Activated naive CD4-positive, alpha-beta T cell treated with anti-CD3 and anti-CD28 coated beads, Interleukin-2, amount 10 ng/mL, durations not matched to agents 7 days and 5 days (primary cell): ENCODE results near the gene DOP1B.

Source experiments
- CTCF ChIA-PET: fragments of 350-600 bp; sonication (Branson Sonifier 250); formaldehyde crosslinking; loops from one replicate; lab custom pipeline; 2021; ENCODE audit warnings: antibody characterized with exemption; lab: Charles Lee
- DNase-seq: peaks from one replicate; pipeline ENCODE4 v3.0.0-alpha.2; 2020
- H3K27ac Mint-ChIP-seq: one replicate; pipeline ENCODE4 v1.8.0; 2021; ENCODE audit warnings: mild to moderate bottlenecking, moderate library complexity, mixed read lengths
- H3K27me3 Mint-ChIP-seq: one replicate; pipeline ENCODE4 v1.8.0; 2021; ENCODE audit warnings: mild to moderate bottlenecking, mixed read lengths
- H3K36me3 Mint-ChIP-seq: one replicate; pipeline ENCODE4 v1.8.0; 2021; ENCODE audit warnings: mixed read lengths
- H3K4me1 Mint-ChIP-seq: one replicate; pipeline ENCODE4 v1.8.0; 2021; ENCODE audit warnings: mixed read lengths
- H3K4me3 Mint-ChIP-seq: one replicate; pipeline ENCODE4 v1.8.0; 2021; ENCODE audit warnings: mild to moderate bottlenecking, moderate library complexity, mixed read lengths
- H3K9me3 Mint-ChIP-seq: one replicate; pipeline ENCODE4 v1.8.0; 2021; ENCODE audit warnings: mixed read lengths

Gene DOP1B

GRCh38 chr21:36169470-36170128 is 13.0 kb downstream of the DOP1B start:
- Mint-ChIP-seq H3K27ac (no peak overlapping the region), H3K4me3 (no peak overlapping the region), H3K27me3 (no peaks in the 10 kb centered on the region), H3K36me3 (peaks cover 32% of the 10 kb centered on the region), H3K4me1 (peaks cover 18% of the 10 kb centered on the region), H3K9me3 (no peaks in the 10 kb centered on the region)
- CTCF ChIA-PET, result interaction anchor here (1.1 kb wide), 1 partner anchor 16 kb away, joined by 3 read pairs; no protein-coding TSS in a partner anchor
- DNase-seq, result peak; percentile 29

GRCh38 chr21:36170823-36171222 is 14.2 kb downstream of the DOP1B start:
- no peak overlapping the region for H3K4me3 Mint-ChIP-seq
- CTCF ChIA-PET, result interaction anchor here (0.8 kb wide), 1 partner anchor 29 kb away, joined by 3 read pairs; no protein-coding TSS in a partner anchor
- peaks cover 30% of the 10 kb centered on the region for H3K4me1 Mint-ChIP-seq
- H3K9me3 Mint-ChIP-seq, result no peaks in the 10 kb centered on the region
- no peak overlapping the region for H3K27ac Mint-ChIP-seq
- peaks cover 31% of the 10 kb centered on the region for H3K36me3 Mint-ChIP-seq
- no peak for DNase-seq
- H3K27me3 Mint-ChIP-seq, result no peaks in the 10 kb centered on the region

GRCh38 chr21:36171336-36171735 is 14.7 kb downstream of the DOP1B start:
- Mint-ChIP-seq H3K4me1 (peaks cover 35% of the 10 kb centered on the region), H3K9me3 (no peaks in the 10 kb centered on the region), H3K36me3 (peaks cover 34% of the 10 kb centered on the region), H3K27ac (no peak overlapping the region), H3K4me3 (no peak overlapping the region), H3K27me3 (no peaks in the 10 kb centered on the region)
- CTCF ChIA-PET, result no interaction called here
- DNase-seq, result no peak

DNA sequence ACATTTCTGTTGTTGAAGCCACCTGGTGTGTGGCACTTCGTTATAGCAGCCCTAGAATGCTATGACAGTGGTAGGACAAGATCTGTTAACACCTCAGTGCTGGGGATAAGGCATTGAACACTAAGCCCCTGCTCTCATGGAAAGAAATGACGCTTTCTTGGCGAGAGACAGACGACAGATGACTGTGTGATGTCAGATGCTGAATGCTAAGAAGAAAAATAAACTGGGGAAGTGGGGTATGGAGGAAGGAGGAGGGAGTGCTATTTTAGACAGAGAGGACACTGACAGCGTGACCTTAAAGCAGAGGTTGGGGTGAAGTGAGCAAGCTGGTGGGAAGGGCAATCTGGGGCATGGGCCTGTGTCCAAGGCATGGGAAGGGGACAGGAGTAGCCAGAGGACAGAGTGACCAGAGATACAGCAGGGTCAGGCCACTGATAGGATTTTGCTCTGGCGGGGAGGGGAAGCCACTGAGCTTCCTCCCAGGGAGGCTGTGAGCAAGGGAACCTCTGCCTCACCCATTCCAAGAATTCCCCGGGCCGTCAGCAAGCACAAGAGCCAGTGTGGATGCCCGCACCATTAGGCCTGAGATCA is 15.2 kb downstream of the DOP1B start:
- Mint-ChIP-seq H3K4me3 (no peak overlapping the region), H3K27me3 (no peaks in the 10 kb centered on the region), H3K4me1 (peaks cover 35% of the 10 kb centered on the region), H3K36me3 (peaks cover 34% of the 10 kb centered on the region), H3K9me3 (no peaks in the 10 kb centered on the region), H3K27ac (peak overlapping the region; percentile 50)
- CTCF ChIA-PET, result no interaction called here
- no peak for DNase-seq

DNA sequence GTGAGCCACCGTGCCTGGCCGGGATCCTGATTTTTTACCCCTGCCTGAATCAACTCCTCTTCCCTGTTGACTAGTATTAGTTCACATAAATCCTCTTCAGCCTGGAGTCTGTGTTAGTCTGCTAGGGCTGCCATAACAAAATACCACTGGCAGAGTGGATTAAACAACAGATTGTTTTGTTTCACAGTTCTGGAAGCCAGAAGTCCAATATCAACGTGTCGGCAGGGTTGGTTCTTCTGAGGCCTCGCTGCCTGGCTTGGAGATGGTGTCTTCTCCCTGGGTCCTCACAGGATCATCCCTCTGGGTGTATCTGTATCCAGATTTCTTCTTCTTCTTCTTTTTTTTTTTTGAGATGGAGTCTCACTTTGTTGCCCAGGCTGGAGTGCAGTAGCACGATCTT is 18.2 kb downstream of the DOP1B start:
- CTCF ChIA-PET, result interaction anchor here (0.9 to 2.6 kb wide), 5 partner anchors 11 to 156 kb away, joined by 3 to 10 read pairs (median 4); no protein-coding TSS in a partner anchor
- H3K4me1 Mint-ChIP-seq, result peaks cover 41% of the 10 kb centered on the region
- H3K27ac Mint-ChIP-seq, result peak overlapping the region; percentile 69
- H3K4me3 Mint-ChIP-seq, result no peak overlapping the region
- H3K36me3 Mint-ChIP-seq, result peaks cover 24% of the 10 kb centered on the region
- no peaks in the 10 kb centered on the region for H3K9me3 Mint-ChIP-seq
- H3K27me3 Mint-ChIP-seq, result no peaks in the 10 kb centered on the region
- DNase-seq, result no peak

- Mint-ChIP-seq H3K27me3 (no peaks in the 10 kb centered on the region), H3K36me3 (peaks cover 17% of the 10 kb centered on the region), H3K9me3 (no peaks in the 10 kb centered on the region), H3K4me1 (peaks cover 41% of the 10 kb centered on the region), H3K4me3 (no peak overlapping the region), H3K27ac (peak overlapping the region; percentile 62)
- CTCF ChIA-PET, result interaction anchor here (0.8 kb wide), 1 partner anchor 51 kb away, joined by 4 read pairs; no protein-coding TSS in a partner anchor
- DNase-seq, result no peak
These were observed 19.3 kb downstream of the DOP1B start for GRCh38 chr21:36175771-36176565.

DNA sequence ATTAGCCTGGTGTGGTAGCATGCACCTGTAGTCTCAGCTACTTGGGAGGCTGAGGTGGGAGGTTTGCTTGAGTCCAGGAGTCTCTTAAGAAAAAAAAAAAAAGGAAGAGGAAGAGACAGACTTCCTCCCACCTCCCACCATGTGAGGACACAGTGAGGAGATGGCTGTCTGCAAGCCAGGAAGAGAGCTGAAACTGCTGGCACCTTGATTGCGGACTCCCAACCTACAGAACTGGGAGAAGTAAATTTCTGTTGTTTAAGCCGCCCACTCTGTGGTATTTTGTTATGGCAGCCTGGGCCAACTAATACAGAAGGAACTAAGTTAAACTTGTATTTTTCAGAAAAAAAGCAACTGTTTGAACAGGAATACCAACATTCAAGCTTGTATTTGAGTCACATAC is 21.7 kb downstream of the DOP1B start:
- CTCF ChIA-PET, result no interaction called here
- peaks cover 30% of the 10 kb centered on the region for H3K4me1 Mint-ChIP-seq
- H3K9me3 Mint-ChIP-seq, result no peaks in the 10 kb centered on the region
- no peak overlapping the region for H3K4me3 Mint-ChIP-seq
- peaks cover 17% of the 10 kb centered on the region for H3K36me3 Mint-ChIP-seq
- no peak overlapping the region for H3K27ac Mint-ChIP-seq
- no peaks in the 10 kb centered on the region for H3K27me3 Mint-ChIP-seq
- DNase-seq, result no peak

- no peak overlapping the region for H3K27ac Mint-ChIP-seq
- DNase-seq, result no peak
- no peaks in the 10 kb centered on the region for H3K9me3 Mint-ChIP-seq
- H3K4me1 Mint-ChIP-seq, result peaks cover 28% of the 10 kb centered on the region
- no peaks in the 10 kb centered on the region for H3K27me3 Mint-ChIP-seq
- CTCF ChIA-PET, result no interaction called here
- H3K36me3 Mint-ChIP-seq, result peaks cover 13% of the 10 kb centered on the region
- H3K4me3 Mint-ChIP-seq, result no peak overlapping the region
These were observed 22.5 kb downstream of the DOP1B start for GRCh38 chr21:36179145-36179544.

GRCh38 chr21:36180963-36181362 is 24.3 kb downstream of the DOP1B start:
- Mint-ChIP-seq H3K27ac (no peak overlapping the region), H3K4me3 (no peak overlapping the region), H3K9me3 (no peaks in the 10 kb centered on the region), H3K27me3 (no peaks in the 10 kb centered on the region), H3K4me1 (peaks cover 16% of the 10 kb centered on the region), H3K36me3 (peaks cover 15% of the 10 kb centered on the region)
- CTCF ChIA-PET, result no interaction called here
- no peak for DNase-seq

- no peaks in the 10 kb centered on the region for H3K27me3 Mint-ChIP-seq
- DNase-seq, result no peak
- H3K4me3 Mint-ChIP-seq, result no peak overlapping the region
- peaks cover 16% of the 10 kb centered on the region for H3K36me3 Mint-ChIP-seq
- CTCF ChIA-PET, result interaction anchor here (1.5 kb wide), 1 partner anchor 10 kb away, joined by 7 read pairs; no protein-coding TSS in a partner anchor
- H3K27ac Mint-ChIP-seq, result no peak overlapping the region
- H3K9me3 Mint-ChIP-seq, result no peaks in the 10 kb centered on the region
- H3K4me1 Mint-ChIP-seq, result peaks cover 14% of the 10 kb centered on the region
These were observed 26.6 kb downstream of the DOP1B start for GRCh38 chr21:36183144-36183795.

DNA sequence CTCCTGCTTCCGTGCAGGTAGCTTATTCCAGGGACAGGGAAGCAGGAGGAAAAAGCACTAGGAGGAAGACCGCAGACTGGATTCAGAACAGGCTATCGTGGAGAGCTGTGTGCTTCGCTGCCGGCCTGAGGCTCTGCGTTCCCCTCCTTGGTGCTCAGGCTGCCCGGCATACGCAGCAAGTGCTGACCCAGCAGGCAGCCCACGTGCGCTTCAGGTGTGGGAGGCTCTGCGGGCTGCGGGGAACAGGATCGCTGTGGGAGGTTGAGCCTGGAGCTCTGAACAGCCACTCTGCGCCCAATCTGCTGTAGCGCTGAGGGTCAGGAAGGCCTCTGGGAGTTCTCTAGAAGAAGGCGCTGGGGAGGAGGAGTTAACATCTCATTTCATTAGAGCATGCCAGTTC is 27.9 kb downstream of the DOP1B start:
- CTCF ChIA-PET, result no interaction called here
- peaks cover 14% of the 10 kb centered on the region for H3K36me3 Mint-ChIP-seq
- no peaks in the 10 kb centered on the region for H3K27me3 Mint-ChIP-seq
- H3K9me3 Mint-ChIP-seq, result no peaks in the 10 kb centered on the region
- H3K4me3 Mint-ChIP-seq, result no peak overlapping the region
- H3K4me1 Mint-ChIP-seq, result peaks cover 22% of the 10 kb centered on the region
- no peak overlapping the region for H3K27ac Mint-ChIP-seq
- DNase-seq, result no peak

- Mint-ChIP-seq H3K27ac (no peak overlapping the region), H3K4me3 (no peak overlapping the region), H3K9me3 (no peaks in the 10 kb centered on the region), H3K27me3 (no peaks in the 10 kb centered on the region), H3K36me3 (peaks cover 14% of the 10 kb centered on the region), H3K4me1 (peaks cover 22% of the 10 kb centered on the region)
- no peak for DNase-seq
- CTCF ChIA-PET, result no interaction called here
These were observed 28.9 kb downstream of the DOP1B start for GRCh38 chr21:36185523-36185922.

DNA sequence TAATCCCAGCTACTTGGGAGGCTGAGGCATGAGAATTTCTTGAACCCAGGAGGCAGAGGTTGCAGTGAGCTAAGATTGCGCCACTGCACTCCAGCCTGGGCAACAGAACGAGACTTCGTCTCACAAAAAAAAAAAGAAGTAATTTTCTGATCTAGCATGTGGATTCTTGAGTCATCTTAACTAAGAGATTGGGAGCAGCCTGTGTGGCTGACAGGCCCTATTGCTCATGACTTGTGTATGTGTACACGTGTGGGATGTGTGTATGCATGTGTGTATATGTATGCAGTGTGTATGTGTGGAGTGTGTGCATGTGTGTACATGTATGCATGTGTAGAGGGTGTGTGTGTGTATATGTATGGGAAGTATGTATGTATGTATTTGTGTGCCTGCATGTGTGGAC is 29.5 kb downstream of the DOP1B start:
- Mint-ChIP-seq H3K4me1 (peaks cover 22% of the 10 kb centered on the region), H3K4me3 (no peak overlapping the region), H3K36me3 (peaks cover 18% of the 10 kb centered on the region), H3K27ac (no peak overlapping the region), H3K9me3 (no peaks in the 10 kb centered on the region), H3K27me3 (no peaks in the 10 kb centered on the region)
- DNase-seq, result no peak
- CTCF ChIA-PET, result interaction anchor here (1.0 kb wide), 1 partner anchor 12 kb away, joined by 4 read pairs; no protein-coding TSS in a partner anchor
